ENCODE measurements around the gene LGR5.

DNA sequence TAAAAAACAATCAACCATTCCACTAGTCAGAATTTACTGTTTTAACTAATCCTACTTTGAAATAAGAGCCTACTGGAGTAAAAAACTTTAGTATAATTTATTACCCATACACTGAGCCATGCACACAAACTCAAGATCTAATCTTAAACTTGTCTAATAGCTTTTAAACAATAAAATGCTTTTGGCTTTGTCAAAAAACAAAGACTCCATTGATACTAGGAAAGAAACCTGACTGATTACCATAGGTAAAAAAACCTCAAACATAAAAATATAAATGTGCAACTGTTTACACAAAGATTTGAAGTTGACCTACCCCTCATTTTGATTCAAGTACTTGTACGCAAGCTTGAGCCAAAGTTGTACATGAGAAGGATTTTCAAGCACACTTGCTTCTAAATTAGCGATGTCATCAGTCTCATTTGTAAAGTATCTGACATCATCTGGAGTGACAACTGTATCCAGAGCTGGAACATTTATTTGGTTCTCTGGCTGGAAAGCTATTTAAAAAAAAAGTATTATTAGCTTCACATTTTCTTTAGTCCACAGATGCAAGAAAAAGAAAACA is 187.9 kb downstream of the LGR5 start:
- TF ChIP-seq PHF20 (IDR thresholded peaks at IDR 0.05; ENCODE audit: partially characterized antibody) (no peak), GATAD2A (IDR thresholded peaks at IDR 0.05) (no peak), ZNF143 (CRISPR knock-in tag; IDR thresholded peaks at IDR 0.05) (no peak), MYC (IDR thresholded peaks at IDR 0.05; ENCODE audit: low read depth, low read length) (no peak), MYC (CRISPR knock-in tag; IDR thresholded peaks at IDR 0.05; ENCODE audit: borderline replicate concordance, low read depth) (no peak), ZNF311 (CRISPR knock-in tag; IDR thresholded peaks at IDR 0.05) (no peak), POLR2A (conservative IDR thresholded peaks at IDR 0.05) (no peak), GABPA (tag; conservative IDR thresholded peaks at IDR 0.05; ENCODE audit: low read depth) (no peak), TAF1 (IDR thresholded peaks at IDR 0.05; ENCODE audit: control insufficient read depth, extremely low read depth, insufficient read depth, low read length, severe bottlenecking) (no peak), POU5F1 (IDR thresholded peaks at IDR 0.05; ENCODE audit: borderline replicate concordance, low read depth, low read length, partially characterized antibody) (no peak), ESRRB (CRISPR knock-in tag; IDR thresholded peaks at IDR 0.05; ENCODE audit: borderline replicate concordance) (no peak), POLR2AphosphoS5 (IDR thresholded peaks at IDR 0.05; ENCODE audit: control insufficient read depth, insufficient read depth, low read depth, low read length) (no peak)
- TF ChIP-seq, protein P1, sequence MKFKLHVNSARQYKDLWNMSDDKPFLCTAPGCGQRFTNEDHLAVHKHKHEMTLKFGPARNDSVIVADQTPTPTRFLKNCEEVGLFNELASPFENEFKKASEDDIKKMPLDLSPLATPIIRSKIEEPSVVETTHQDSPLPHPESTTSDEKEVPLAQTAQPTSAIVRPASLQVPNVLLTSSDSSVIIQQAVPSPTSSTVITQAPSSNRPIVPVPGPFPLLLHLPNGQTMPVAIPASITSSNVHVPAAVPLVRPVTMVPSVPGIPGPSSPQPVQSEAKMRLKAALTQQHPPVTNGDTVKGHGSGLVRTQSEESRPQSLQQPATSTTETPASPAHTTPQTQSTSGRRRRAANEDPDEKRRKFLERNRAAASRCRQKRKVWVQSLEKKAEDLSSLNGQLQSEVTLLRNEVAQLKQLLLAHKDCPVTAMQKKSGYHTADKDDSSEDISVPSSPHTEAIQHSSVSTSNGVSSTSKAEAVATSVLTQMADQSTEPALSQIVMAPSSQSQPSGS (CRISPR knock-in tag; IDR thresholded peaks at IDR 0.05): no peak
- TF ChIP-seq, protein P2, sequence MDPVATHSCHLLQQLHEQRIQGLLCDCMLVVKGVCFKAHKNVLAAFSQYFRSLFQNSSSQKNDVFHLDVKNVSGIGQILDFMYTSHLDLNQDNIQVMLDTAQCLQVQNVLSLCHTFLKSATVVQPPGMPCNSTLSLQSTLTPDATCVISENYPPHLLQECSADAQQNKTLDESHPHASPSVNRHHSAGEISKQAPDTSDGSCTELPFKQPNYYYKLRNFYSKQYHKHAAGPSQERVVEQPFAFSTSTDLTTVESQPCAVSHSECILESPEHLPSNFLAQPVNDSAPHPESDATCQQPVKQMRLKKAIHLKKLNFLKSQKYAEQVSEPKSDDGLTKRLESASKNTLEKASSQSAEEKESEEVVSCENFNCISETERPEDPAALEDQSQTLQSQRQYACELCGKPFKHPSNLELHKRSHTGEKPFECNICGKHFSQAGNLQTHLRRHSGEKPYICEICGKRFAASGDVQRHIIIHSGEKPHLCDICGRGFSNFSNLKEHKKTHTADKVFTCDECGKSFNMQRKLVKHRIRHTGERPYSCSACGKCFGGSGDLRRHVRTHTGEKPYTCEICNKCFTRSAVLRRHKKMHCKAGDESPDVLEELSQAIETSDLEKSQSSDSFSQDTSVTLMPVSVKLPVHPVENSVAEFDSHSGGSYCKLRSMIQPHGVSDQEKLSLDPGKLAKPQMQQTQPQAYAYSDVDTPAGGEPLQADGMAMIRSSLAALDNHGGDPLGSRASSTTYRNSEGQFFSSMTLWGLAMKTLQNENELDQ (CRISPR knock-in tag; IDR thresholded peaks at IDR 0.05; ENCODE audit: borderline replicate concordance): no peak
- TF ChIP-seq, protein P3, sequence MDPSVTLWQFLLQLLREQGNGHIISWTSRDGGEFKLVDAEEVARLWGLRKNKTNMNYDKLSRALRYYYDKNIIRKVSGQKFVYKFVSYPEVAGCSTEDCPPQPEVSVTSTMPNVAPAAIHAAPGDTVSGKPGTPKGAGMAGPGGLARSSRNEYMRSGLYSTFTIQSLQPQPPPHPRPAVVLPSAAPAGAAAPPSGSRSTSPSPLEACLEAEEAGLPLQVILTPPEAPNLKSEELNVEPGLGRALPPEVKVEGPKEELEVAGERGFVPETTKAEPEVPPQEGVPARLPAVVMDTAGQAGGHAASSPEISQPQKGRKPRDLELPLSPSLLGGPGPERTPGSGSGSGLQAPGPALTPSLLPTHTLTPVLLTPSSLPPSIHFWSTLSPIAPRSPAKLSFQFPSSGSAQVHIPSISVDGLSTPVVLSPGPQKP (CRISPR knock-in tag; IDR thresholded peaks at IDR 0.05): no peak

Measured in K562 (cell line).